Stimulated activated CD4-positive, alpha-beta T cell treated with anti-CD3 and anti-CD28 coated beads, Interleukin-1b, Interleukin-23, amount 100 ng/mL, for 24 hours (primary cell): ENCODE measurements around the gene GNL2.

Experiments
- DNase-seq, 4 experiments: peaks; one replicate each; pipeline ENCODE4 v3.0.0-alpha.2; 2020; ENCODE audit warnings: low read depth in 4 of 4, low spot score in 1 of 4

The GNL2 gene

GRCh38 chr1:37595440-37596181 lies at the start of gene GNL2:
TSS of gene GNL2 (minus strand) at chr1:37595937. CDS start at chr1:37595822, 115 bp downstream.
- peak; percentile 93 to 97 (median 96) for DNase-seq

GRCh38 chr1:37641059-37641458 lies 45.3 kb upstream of the GNL2 start:
- DNase-seq = no peak

- no peak for DNase-seq
Observed at GRCh38 chr1:37636435-37636834, 40.7 kb upstream of the GNL2 start.

DNA sequence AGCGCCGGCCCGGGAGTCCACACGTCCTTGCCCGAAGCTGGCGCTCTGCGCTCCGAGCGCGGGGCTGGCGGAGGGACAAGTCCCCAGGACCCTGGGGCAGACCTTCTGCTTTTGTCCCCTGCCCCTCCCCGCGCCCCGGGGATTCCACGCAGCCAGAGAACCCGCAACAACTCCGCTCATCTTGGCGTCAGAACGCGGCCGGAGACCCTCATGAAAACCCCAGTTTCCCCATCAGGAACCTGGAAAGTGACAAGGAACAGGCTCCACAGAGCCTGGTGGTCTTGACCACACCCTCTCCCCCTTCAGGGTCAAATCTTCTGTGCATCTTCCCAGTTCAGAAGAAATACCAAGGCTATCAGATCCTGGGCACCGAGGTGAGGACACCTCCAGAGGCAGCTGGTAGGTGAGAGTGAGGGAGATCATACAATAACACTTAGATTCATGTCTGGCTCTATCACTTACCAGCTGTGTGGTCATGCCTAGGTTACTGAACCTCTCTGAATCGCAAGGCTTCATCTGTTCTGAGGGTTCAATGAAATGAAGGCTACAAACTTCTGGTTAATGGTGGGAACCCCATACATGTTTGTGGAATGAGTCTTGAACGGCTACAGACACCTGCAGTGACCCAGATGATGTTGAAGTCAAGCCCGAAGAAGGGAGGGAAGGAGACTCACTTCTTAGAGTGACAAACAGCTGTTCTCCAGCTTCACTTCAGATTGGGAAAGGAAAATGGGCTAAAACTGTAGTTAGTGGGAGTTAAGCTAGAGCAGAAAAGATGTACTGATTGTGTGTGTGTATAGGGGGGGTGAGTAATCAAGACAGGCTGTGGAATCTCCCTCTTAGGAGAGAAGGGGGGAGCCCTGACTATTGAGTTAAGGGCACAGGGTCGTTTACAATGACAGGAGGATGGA lies 39.5 kb upstream of the GNL2 start:
- DNase-seq = no peak

GRCh38 chr1:37634244-37634991 lies 38.7 kb upstream of the GNL2 start, which contains the start of gene RSPO1:
TSS of gene RSPO1 (minus strand) at chr1:37634892. CDS start at chr1:37629661, 5,231 bp downstream.
- DNase-seq = no peak

DNA sequence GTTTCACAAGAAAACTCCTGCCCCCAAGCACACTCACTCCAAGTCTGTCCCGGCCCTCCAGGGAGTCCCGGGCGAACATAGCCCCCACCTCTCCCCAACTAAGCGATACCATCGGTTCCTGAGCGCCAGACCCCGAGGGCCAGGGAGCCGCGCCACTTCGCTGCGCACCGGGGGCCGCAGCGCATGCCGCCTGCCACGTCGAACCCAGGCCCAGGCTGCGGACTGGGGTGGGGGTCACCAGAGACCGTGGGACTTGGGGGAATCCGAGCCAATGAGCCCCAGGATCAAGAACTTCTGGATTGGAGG lies 38.2 kb upstream of the GNL2 start:
- no peak for DNase-seq

- DNase-seq = no peak
Observed at GRCh38 chr1:37633040-37633937, 37.6 kb upstream of the GNL2 start.

GRCh38 chr1:37631036-37631435 lies 35.3 kb upstream of the GNL2 start:
- DNase-seq = no peak

DNA sequence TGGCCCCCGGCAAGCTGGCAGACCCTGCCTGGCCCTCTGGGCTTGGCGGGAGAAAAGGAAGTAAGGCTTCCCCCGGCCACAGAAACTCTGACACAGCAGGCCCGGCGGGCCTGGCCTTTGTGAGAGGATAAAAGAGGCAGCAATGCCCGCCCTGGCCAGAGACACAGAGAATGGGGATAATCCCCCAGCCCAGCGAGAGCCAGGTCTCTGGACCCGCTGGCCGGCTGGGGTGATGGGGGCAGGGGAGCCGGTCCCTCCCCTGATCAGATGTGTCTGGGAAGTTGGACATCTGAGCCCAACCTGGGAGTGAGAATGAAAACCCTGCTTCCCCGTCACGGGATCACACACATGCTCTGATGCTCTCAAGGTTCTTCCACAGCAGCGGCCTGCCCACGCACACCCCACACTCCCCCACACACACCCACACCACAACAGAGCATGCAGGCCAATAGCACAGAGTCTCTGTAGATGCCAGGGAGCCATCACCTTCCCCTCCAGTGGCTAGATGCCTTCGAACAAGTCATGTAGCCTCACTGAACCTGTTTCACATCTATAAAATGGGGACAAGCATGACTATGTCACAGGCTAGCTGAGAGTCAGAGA lies 34.8 kb upstream of the GNL2 start:
- DNase-seq = no peak

- DNase-seq = no peak
Observed at GRCh38 chr1:37629726-37630425, 34.1 kb upstream of the GNL2 start.

DNA sequence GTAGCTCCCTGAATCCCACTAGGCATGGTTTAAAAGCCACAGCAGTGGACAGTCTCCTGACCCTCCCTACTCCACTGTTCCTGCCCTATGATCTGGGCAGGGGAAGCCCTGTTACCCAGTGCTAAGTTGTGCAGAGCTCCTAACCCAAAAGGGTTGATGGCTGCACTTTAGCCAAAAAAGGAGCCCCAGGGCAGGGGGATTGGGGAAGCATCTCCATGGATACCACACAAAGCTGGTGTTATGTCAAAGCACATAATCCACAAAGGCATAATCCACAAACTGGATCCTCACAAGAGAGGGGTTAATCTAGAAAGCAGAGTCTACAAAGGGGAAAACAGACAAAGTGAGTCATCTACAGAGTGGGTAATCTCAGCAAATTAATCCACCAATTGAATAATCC lies 33.3 kb upstream of the GNL2 start:
- DNase-seq = no peak

- DNase-seq = no peak
Observed at GRCh38 chr1:37628026-37628556, 32.4 kb upstream of the GNL2 start.

DNA sequence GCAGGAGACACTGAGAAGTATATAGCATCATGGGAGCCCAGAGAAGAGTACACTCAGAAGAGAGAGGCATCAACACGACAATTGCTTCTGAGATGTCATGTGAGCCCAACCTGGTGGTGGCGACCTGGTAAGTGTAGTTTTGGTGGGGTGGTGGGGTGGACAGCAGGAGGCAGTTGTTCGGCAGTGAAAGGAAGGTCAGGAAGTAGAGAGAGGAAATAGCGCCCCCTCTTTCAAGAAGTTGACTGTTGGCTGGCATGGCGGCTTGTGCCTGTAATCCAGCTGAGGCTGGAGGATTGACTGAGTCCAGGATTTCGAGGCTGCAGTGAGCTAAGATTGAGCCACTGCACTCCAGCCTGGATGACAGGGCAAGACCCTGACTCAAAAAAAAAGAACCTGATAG lies 26.4 kb upstream of the GNL2 start:
- no peak for DNase-seq

GRCh38 chr1:37621326-37621870 lies 25.7 kb upstream of the GNL2 start:
- DNase-seq = no peak

DNA sequence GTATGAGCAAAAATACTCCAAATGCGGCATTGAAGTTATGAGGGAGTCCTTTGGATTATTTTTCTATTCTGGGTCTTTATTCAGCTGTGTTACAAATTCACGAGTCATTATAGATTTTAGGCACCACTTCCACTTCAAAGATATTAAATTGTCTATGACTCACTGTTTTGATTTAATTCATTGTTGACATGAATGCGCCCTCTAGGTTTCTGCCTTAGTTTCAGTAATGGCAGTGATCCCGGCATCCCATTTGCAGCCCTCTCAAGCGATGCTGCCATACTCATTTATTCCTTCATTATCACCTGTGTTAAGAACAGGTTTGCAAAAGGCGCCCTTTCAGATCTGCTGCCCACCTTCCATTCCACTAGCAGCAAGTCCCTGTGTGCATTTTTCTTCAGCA lies 25.0 kb upstream of the GNL2 start:
- no peak for DNase-seq

- no peak for DNase-seq
Observed at GRCh38 chr1:37616330-37616729, 20.6 kb upstream of the GNL2 start.

DNA sequence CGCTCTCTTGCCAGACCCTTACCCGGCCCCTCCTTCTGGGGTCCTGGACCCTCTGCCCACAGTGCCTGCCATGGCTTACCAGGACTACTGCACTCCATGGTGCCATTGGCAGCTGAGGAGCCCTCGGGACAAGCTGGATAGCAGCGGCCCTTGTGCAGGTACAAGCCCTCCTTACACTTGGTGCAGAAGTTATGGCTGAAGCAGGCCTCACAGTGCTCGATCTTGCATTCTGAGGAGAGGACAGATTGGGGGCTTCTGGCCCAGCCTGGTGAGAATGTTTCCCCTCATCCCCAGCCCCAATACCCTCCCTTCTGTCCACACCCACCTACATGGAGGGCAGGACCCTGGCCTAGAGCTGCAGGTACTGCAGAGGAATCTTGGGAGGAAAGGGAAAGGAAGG lies 18.4 kb upstream of the GNL2 start:
- DNase-seq = no peak

GRCh38 chr1:37612186-37612585 lies 16.4 kb upstream of the GNL2 start:
- DNase-seq = no peak

- DNase-seq = no peak
Observed at GRCh38 chr1:37609994-37610393, 14.3 kb upstream of the GNL2 start.
